OCI-LY3 (cell line): ENCODE measurements around the gene HACD4.
"Not testable (repeated sequence)": the region's sequence is repeated elsewhere in the genome, so short reads cannot be mapped to it uniquely, and the experiment has no call there.

Experiments
- EZH2phosphoT487 ChIP-seq: fragments of 200-600 bp; shearing (Covaris generic); IDR thresholded peaks from 2 replicates; pipeline ENCODE4 v1.6.1; 2018; ENCODE audit warnings: antibody characterized with exemption, mixed run types, low read depth
- TF ChIP-seq, protein P1 (sequence below): fragments of 200-600, 300-600 bp; sonication (generic); IDR thresholded peaks from 2 replicates; pipeline ENCODE4 v1.5.1; 2014; ENCODE audit warnings: antibody characterized with exemption, low read length, low read depth

GRCh38 chr9:20973246-20973947, 58.0 kb downstream of the HACD4 start:
- TF ChIP-seq, protein P1, sequence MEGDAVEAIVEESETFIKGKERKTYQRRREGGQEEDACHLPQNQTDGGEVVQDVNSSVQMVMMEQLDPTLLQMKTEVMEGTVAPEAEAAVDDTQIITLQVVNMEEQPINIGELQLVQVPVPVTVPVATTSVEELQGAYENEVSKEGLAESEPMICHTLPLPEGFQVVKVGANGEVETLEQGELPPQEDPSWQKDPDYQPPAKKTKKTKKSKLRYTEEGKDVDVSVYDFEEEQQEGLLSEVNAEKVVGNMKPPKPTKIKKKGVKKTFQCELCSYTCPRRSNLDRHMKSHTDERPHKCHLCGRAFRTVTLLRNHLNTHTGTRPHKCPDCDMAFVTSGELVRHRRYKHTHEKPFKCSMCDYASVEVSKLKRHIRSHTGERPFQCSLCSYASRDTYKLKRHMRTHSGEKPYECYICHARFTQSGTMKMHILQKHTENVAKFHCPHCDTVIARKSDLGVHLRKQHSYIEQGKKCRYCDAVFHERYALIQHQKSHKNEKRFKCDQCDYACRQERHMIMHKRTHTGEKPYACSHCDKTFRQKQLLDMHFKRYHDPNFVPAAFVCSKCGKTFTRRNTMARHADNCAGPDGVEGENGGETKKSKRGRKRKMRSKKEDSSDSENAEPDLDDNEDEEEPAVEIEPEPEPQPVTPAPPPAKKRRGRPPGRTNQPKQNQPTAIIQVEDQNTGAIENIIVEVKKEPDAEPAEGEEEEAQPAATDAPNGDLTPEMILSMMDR = not testable (repeated sequence)
- TF ChIP-seq EZH2phosphoT487 = not testable (repeated sequence)
